Fibroblast of upper back skin (primary cell): Measurements from ENCODE around the gene DECR2.
"Not testable (repeated sequence)": the region's sequence is repeated elsewhere in the genome, so short reads cannot be mapped to it uniquely, and the experiment has no call there.

Source experiments
- DNase-seq: peaks from one replicate; pipeline ENCODE4 v3.0.0-alpha.2; 2013

The DECR2 gene

GRCh38 chr16:379961-380761 is 21.5 kb upstream of the DECR2 start:
- DNase-seq: no peak

DNA sequence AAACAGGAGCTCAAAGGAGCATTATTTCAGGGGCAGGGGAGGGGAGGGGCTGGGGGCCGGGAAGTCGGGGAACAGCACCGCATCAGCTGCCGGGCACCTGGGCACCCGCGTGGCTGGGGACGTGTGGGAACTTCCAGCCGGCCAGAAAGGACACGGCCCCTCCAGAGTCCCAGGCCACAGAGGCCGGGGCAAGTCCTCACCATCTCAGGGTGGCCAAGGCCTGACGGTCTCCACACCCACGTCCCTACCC is 21.0 kb upstream of the DECR2 start:
- DNase-seq: no peak

GRCh38 chr16:381012-381788 is 20.5 kb upstream of the DECR2 start:
- DNase-seq: no peak

- peak; percentile 50 for DNase-seq
Measured at GRCh38 chr16:381789-382717, 19.6 kb upstream of the DECR2 start, which contains the start of gene PGAP6. Gene PGAP6, minus strand, starts transcription at chr16:381978. Its CDS starts 157 bp downstream, at chr16:381821.

DNA sequence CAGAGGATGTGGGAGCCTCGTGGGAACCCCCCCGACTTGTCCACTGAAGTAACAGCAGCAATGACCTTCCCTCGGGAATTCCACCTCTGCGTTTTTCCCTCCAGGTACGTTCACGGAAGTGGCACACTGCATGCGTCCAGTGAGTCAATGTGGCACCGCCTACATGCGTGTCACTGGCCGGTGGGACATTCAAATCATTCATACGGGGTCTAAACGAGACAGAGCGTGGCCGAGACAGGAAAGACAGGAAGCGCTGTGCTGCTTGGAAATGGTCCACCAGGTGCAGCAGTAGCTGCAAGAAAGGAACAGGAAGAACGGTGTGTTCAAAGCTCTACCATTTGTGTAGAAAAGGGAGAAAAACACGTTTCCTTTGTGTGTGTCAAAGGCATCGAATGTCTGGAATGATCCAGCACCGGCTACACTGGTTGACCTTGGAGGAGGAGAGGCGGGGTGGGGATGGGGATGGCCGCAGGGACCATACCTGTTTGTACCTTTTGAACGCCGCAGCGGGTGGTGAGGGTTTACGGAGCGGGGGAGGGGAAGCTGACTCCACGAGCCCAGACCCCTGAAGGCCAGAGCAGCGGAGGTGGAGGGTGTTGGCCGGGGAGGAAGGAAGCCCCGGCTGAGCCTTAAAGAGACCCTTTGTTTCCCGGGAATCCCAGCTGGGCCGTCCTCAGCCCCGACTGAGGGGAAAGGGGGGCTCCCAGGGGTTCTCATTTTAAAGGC is 18.2 kb upstream of the DECR2 start:
- no peak for DNase-seq

GRCh38 chr16:386641-387156 is 15.0 kb upstream of the DECR2 start:
- no peak for DNase-seq

DNA sequence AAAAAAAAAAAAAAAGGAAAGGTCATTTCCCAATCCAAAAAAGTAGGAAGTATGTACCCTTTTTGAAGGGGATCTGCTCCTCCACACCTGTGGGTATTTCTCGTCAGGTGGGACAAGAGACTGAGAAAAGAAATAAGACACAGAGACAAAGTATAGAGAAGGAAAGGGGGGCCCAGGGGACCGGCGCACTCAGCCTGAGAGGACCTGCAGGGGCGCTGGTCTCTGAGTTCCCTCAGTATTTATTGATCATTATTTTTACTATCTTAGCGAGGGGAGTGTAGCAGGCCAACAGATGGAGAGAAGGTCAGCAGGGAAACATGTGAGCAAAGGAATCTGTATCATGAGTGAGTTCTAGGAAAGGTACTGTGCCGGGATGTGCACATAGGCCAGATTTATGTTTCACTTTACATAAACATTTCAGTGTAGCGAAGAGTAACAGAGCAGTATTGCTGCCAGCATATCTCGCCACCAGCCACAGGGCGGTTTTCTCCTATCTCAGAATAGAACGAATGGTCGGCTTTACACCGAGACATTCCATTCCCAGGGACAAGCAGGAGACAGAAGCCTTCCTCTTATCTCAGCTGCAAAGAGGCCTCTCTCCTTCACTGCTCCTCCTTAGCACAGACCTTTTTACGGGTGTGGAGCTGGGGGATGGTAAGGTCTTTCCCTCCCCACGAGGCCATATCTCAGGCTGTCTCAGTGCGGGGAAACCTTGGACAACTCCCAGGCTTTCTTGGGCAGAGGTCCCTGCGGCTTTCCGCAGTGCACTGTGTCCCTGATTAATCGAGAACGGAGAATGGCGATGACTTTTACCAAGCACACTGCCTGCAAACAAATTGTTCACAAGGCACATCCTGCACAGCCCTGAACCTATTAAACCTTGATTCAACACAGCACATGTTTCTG is 13.7 kb upstream of the DECR2 start:
- DNase-seq: not testable (repeated sequence)

- DNase-seq: no peak
Measured at GRCh38 chr16:389352-389751, 12.3 kb upstream of the DECR2 start.

- peak; percentile 63 for DNase-seq
Measured at GRCh38 chr16:391885-392335, 9.8 kb upstream of the DECR2 start.

DNA sequence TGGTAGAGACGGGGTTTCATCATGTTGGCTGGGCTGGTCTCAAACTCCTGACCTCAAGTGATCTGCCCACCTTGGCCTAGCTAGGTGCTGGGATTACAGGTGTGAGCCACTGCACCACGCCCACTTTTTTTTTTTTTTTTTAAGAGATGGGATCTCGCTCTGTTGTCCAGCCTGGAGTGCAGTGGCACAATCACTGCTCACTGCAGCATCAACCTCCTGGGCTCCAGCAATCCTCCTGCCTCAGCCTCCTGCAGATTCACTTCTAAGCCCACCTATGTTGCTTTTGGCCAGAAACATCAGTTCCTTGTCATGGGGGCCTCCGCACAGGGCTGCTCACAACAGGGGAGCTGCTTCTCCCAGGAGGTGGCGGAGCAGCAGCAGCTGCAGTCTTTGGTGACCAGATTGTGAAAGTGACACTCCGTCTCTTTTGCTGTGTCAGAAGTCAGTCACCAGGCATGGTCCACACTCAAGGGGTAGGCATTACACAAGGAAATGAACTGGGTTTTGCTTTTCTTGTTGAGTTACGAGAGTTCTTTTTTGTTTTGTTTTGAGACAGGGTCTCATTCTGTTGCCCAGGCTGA is 9.1 kb upstream of the DECR2 start:
- no peak for DNase-seq

DNA sequence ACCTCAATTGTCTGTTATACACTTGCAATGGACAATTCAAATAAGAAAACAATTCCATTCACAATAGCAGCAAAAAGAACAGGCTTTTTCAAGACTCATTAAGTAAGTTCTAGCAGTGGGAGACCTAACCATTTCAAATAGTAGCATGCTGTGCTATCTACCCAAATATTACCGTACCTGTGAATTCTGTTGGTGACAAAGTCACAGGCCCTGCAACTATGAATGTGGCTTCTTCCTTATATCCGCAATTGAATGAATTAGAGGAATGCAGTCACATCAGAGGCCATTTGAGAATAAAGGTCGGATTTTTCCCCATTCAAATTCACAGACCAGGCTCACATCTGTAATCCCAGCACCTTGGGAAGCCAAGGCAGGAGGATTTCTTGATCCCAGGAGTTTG is 5.5 kb upstream of the DECR2 start:
- no peak for DNase-seq

DNA sequence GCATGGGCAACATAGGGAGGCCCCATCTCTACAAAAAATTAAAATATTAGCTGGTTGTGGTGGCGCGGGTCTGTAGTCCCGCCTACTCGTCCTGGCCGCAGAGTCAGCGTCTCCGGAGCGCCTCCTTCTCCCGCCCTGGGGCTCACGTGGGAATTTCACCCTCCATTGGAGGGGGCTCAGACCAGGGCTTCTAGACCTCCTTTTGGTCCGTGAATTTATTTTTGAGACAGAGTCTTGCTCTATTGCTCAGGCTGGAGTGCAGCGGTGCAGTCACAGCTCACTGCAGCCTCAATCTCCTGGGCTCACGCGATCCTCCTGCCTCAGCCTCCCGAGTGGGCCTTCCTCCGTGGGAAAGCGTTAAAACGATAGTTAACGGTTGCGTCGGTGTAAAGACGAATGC is 5.1 kb upstream of the DECR2 start:
- peak; percentile 54 for DNase-seq

DNA sequence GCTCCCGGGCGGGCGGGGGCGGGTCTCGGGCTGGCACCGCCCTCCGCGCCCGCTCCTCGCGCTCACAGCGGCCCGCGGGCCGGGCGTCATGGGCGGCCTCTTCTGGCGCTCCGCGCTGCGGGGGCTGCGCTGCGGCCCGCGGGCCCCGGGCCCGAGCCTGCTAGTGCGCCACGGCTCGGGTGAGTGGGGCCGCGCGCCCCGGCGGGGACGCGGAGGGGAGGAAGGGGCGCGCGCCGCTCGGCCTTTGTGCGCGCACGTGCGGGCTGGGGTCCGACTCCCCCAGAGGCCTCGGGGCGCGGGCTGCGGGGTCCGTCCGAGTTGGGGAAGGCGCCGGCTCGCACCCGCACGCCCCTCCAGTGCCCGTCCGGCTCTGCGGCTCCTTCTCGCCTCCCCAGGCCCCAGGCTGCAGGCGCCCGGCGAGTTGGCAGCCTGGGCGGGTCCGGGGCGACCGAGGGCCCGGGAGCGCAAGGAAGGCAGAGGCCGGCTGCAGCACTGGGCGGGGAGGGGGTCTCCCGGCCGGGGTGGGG is 4.5 kb upstream of the DECR2 start, which contains the start of gene NME4:
TSS of gene NME4 (plus strand) at position 65 of the 527 bp plus-strand sequence. CDS start at position 89, 24 bp downstream.
- DNase-seq: peak; percentile 19

DNA sequence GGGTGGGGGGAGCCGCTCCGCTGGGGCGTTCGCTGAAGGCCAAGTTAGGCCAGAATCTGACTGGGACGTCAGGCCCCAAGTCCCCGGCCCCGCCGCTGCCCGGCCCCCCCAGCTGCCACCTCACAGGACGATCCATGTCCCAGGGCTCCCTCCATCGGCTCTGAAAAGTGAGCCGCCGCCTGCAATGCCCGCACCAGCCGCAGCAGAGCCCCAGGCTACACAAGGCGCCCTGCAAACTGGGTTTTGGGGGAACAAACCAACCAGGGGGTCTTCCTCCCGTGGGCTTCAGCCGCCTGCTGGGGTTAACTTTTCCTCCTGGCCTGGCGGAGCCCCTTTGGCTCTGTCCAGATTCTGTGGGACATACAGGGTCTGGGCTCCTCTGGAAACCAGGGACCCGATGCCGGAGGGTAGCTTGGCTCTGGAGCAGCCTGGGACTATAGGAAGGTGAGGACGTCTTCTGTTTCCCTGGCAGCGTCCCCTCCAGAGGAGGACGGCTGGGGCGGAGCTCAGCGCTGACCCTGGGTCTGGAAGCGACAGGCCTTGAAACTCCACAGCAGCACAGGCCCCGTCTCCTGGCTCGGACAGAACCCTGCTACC is 3.9 kb upstream of the DECR2 start:
- peak; percentile 74 for DNase-seq

DNA sequence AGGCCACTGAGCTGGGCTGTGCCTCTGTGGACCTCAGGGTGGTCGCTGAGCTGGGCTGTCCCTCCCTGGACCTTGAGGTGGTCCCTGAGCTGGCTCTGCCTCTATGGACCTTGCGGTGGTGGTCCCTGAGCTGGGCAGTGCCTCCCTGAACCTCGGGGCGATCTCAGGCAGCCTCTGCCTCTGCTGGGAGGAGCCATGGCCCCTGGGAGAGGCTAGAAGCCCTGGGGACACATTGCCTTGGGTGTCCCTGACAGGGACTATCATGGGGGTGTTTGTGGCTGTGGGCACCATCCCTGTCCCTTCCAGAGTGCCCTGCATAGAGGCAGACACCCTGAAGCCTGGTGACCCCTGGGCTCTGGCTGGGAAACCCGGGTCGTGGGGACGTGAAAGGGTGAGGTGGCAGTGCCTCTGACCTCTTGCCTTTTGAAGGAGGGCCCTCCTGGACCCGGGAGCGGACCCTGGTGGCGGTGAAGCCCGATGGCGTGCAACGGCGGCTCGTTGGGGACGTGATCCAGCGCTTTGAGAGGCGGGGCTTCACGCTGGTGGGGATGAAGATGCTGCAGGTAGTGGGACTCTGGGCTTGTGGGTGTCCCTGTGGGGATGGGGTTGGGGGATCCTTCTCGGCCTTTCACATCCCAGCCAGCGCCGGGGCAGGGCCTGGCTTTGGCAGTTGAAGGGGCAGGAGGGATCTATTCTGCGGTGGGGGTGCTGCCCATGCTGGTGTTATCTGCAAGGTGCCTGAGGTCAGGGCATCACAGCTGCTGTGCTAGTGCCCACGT is 2.9 kb upstream of the DECR2 start:
- DNase-seq: no peak

DNA sequence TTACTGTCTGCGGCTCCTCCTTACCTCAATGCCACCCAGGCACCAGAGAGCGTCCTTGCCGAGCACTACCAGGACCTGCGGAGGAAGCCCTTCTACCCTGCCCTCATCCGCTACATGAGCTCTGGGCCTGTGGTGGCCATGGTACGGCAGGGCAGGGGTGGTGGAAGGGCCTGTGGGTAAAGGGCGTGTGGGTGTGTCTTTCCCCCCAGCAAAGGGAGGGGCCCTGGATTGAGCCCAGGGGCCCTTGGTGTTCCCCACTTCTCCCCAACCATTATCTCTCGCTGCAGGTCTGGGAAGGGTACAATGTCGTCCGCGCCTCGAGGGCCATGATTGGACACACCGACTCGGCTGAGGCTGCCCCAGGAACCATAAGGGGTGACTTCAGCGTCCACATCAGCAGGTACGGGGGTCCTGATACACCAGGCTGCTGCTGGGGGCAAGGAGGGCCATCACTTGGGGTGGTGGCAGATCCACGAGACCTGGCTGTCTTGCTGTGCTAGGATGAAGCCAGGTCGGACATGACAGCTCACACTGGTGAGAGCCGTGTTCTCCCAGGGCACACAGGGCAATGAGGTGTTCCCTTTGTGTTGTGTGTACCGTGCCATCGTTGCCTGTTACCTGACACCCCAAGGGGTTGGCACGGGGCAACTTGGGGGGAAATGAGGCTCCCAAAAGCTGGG is 2.2 kb upstream of the DECR2 start:
- no peak for DNase-seq

GRCh38 chr16:400061-400591 is 1.6 kb upstream of the DECR2 start:
- DNase-seq: no peak

DNA sequence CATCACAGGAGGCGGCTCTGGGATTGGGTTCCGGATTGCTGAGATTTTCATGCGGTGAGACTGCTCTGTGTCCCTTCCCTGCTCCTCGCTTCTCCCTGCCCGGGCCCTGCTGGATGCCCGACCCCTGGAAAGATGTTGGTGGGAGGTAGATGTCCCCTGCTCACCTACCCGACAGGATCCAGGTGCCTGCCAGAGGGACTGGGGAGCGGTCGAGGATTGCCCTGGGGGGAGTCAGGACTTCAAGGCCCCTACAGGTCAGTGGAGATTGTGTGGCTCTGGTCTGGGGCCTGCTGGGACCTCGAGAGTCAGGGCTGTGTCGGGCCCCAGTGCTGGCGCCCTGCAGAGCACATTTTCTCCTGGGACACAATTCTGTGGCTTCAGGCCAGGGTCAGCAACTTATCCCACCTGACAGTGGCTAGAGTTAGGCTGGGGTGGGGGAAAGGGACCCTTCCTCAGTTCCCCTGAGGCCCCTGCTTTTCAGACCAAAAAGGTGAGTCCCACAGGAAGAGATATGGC is 3.3 kb downstream of the DECR2 start:
- no peak for DNase-seq
